H9 (cell line): ENCODE data around the gene CRYBA2. TPM values are rescaled to one million over a fixed set of nuclear protein-coding genes. Genes with fewer than 3 reads are reported as not detected.

ENCODE experiments used
- DNase-seq: peaks from one replicate; pipeline ENCODE4 v3.0.0-alpha.2; 2017
- H2AFZ ChIP-seq: one replicate; pipeline ENCODE4 v1.6.1; 2013; ENCODE audit warnings: mild to moderate bottlenecking, low read length, control low read depth, moderate library complexity
- H2AK5ac ChIP-seq: 2 replicates; pipeline ENCODE4 v1.6.1; 2013; ENCODE audit warnings: low read length, control low read depth, mixed read lengths; ENCODE audit not compliant: insufficient read length
- H2BK120ac ChIP-seq: one replicate; pipeline ENCODE4 v1.6.1; 2013; ENCODE audit warnings: low read depth, mild to moderate bottlenecking, low read length, control low read depth, inconsistent platforms; ENCODE audit not compliant: poor library complexity, severe bottlenecking
- H2BK12ac ChIP-seq: 2 replicates; pipeline ENCODE4 v1.6.1; 2013; ENCODE audit warnings: low read length, control low read depth, mixed read lengths, low read depth; ENCODE audit not compliant: insufficient read length
- H2BK15ac ChIP-seq: 2 replicates; pipeline ENCODE4 v1.6.1; 2013; ENCODE audit warnings: low read depth, low read length, control low read depth
- H2BK20ac ChIP-seq: one replicate; pipeline ENCODE4 v1.6.1; 2013; ENCODE audit warnings: low read depth, mild to moderate bottlenecking, low read length, control low read depth, inconsistent platforms; ENCODE audit not compliant: poor library complexity, severe bottlenecking
- H2BK5ac ChIP-seq: 2 replicates; pipeline ENCODE4 v1.6.1; 2013; ENCODE audit warnings: low read length, control low read depth, mixed read lengths; ENCODE audit not compliant: insufficient read length
- H3K14ac ChIP-seq: 2 replicates; pipeline ENCODE4 v1.6.1; 2013; ENCODE audit warnings: low read length, control low read depth; ENCODE audit not compliant: insufficient read depth
- H3K18ac ChIP-seq: 2 replicates; pipeline ENCODE4 v1.6.1; 2013; ENCODE audit warnings: low read depth, mild to moderate bottlenecking, mixed read lengths, low read length, control low read depth; ENCODE audit not compliant: insufficient read length
- H3K23ac ChIP-seq: 2 replicates; pipeline ENCODE4 v1.6.1; 2013; ENCODE audit warnings: low read length, control low read depth, mixed read lengths, low read depth; ENCODE audit not compliant: insufficient read length
- H3K23me2 ChIP-seq: 2 replicates; pipeline ENCODE4 v1.6.1; 2013; ENCODE audit warnings: low read depth, mild to moderate bottlenecking, mixed read lengths, low read length, control low read depth; ENCODE audit not compliant: insufficient read length, poor library complexity, severe bottlenecking
- H3K27ac ChIP-seq: 2 replicates; pipeline ENCODE4 v1.5.1; 2013; ENCODE audit warnings: low read length, control low read depth, mixed read lengths, low read depth; ENCODE audit not compliant: insufficient read length
- H3K27me3 ChIP-seq: 2 replicates; pipeline ENCODE4 v1.6.1; 2013; ENCODE audit warnings: low read length, control low read depth, inconsistent platforms; ENCODE audit not compliant: insufficient read depth
- H3K4ac ChIP-seq: 2 replicates; pipeline ENCODE4 v1.6.1; 2013; ENCODE audit warnings: low read depth, mild to moderate bottlenecking, control low read depth, inconsistent platforms, low read length, moderate library complexity
- H3K4me1 ChIP-seq: 2 replicates; pipeline ENCODE4 v1.6.1; 2013; ENCODE audit warnings: low read length, control low read depth, inconsistent platforms; ENCODE audit not compliant: insufficient read depth
- H3K4me2 ChIP-seq: 2 replicates; pipeline ENCODE4 v1.6.1; 2013; ENCODE audit warnings: low read length, control low read depth, mixed read lengths; ENCODE audit not compliant: insufficient read length, insufficient read depth
- H3K56ac ChIP-seq: 2 replicates; pipeline ENCODE4 v1.6.1; 2013; ENCODE audit warnings: low read depth, mild to moderate bottlenecking, mixed read lengths, low read length, control low read depth; ENCODE audit not compliant: insufficient read length
- H3K79me1 ChIP-seq: 2 replicates; pipeline ENCODE4 v1.6.1; 2013; ENCODE audit warnings: low read depth, mild to moderate bottlenecking, moderate library complexity, low read length, control low read depth, inconsistent platforms; ENCODE audit not compliant: insufficient read depth, poor library complexity, severe bottlenecking
- H3K79me2 ChIP-seq: 2 replicates; pipeline ENCODE4 v1.6.1; 2013; ENCODE audit warnings: low read length, control low read depth, inconsistent platforms; ENCODE audit not compliant: insufficient read depth
- H3K9ac ChIP-seq: 2 replicates; pipeline ENCODE4 v1.6.1; 2013; ENCODE audit warnings: low read length, control low read depth, mixed read lengths; ENCODE audit not compliant: insufficient read length; ENCODE audit errors: extremely low read depth
- H3K9me3 ChIP-seq: one replicate; pipeline ENCODE4 v1.6.1; 2013; ENCODE audit warnings: low read depth, low read length, inconsistent platforms; ENCODE audit not compliant: control insufficient read depth
- H3T11ph ChIP-seq: one replicate; pipeline ENCODE4 v1.6.1; 2013; ENCODE audit warnings: mild to moderate bottlenecking, low read length, control low read depth, inconsistent platforms
- H4K20me1 ChIP-seq: one replicate; pipeline ENCODE4 v1.6.1; 2013; ENCODE audit not compliant: control insufficient read depth, insufficient read length, insufficient read depth
- H4K5ac ChIP-seq: 2 replicates; pipeline ENCODE4 v1.6.1; 2013; ENCODE audit warnings: low read depth, mild to moderate bottlenecking, mixed read lengths, low read length, control low read depth; ENCODE audit not compliant: insufficient read length
- H4K8ac ChIP-seq: replicated peaks from 2 replicates; pipeline ENCODE4 v1.6.1; 2013; ENCODE audit warnings: low read length, control low read depth, mixed read lengths, low read depth; ENCODE audit not compliant: insufficient read length
- H4K91ac ChIP-seq: 2 replicates; pipeline ENCODE4 v1.6.1; 2013; ENCODE audit warnings: low read depth, mild to moderate bottlenecking, moderate library complexity, mixed read lengths, low read length, control low read depth; ENCODE audit not compliant: insufficient read length
- H3K27ac Mint-ChIP-seq, 3 experiments: 2 replicates in 2 of 3; 3 replicates in 1 of 3; pipeline ENCODE4 v1.8.0; 2020 to 2021; ENCODE audit warnings: mixed read lengths in 3 of 3, mild to moderate bottlenecking in 1 of 3, moderate library complexity in 1 of 3
- H3K27me3 Mint-ChIP-seq: 2 replicates; pipeline ENCODE4 v1.8.0; 2021; ENCODE audit warnings: low read depth, mild to moderate bottlenecking, moderate library complexity, mixed read lengths
- H3K36me3 Mint-ChIP-seq, 3 experiments: 2 replicates in 2 of 3; 3 replicates in 1 of 3; pipeline ENCODE4 v1.8.0; 2020 to 2021; ENCODE audit warnings: low read depth in 3 of 3, mixed read lengths in 3 of 3; ENCODE audit not compliant: insufficient read depth in 1 of 3
- H3K4me1 Mint-ChIP-seq, 2 experiments: 2 replicates each; pipeline ENCODE4 v1.8.0; 2020; ENCODE audit warnings: mixed read lengths in 2 of 2
- H3K4me3 Mint-ChIP-seq, 2 experiments: 2 replicates in 1 of 2; 3 replicates in 1 of 2; pipeline ENCODE4 v1.8.0; 2020 to 2021; ENCODE audit warnings: mild to moderate bottlenecking in 2 of 2, mixed read lengths in 2 of 2, moderate library complexity in 1 of 2
- H3K9me3 Mint-ChIP-seq, 2 experiments: 2 replicates in 1 of 2; 3 replicates in 1 of 2; pipeline ENCODE4 v1.8.0; 2020; ENCODE audit warnings: mild to moderate bottlenecking in 2 of 2, mixed read lengths in 2 of 2, moderate library complexity in 1 of 2
- CTCF ChIP-seq: fragments of 200-600 bp; sonication (generic); conservative IDR thresholded peaks from 3 replicates; pipeline ENCODE4 v1.8.0; 2021; ENCODE audit warnings: antibody characterized with exemption, mild to moderate bottlenecking
- WGBS: extraction: QIAGEN DNeasy Blood & Tissue Kit; methylation state at CpG from one replicate; pipeline ENCODE4 v1.1.7; 2013; ENCODE audit warnings: missing lambda C conversion rate, low lambda C conversion rate, mixed read lengths; ENCODE audit not compliant: insufficient read length; ENCODE audit errors: extremely low coverage; 5-methylcytosine and 5-hydroxymethylcytosine counted together
- total RNA-seq: library from RNA; stranded (reverse); gene quantifications from 2 replicates; pipeline ENCODE4 v1.2.1, GENCODE V29; 2021

Gene CRYBA2
- total RNA-seq, 1 experiment from 2014 or later: not detected

GRCh38 chr2:219003979-219004378 is 10.8 kb upstream of the CRYBA2 start:
- Mint-ChIP-seq H3K4me1 (peaks cover 22 to 26% of the 10 kb centered on the region in 2 experiments), H3K27me3 (peaks cover 97% of the 10 kb centered on the region), H3K36me3 (no peaks in the 10 kb centered on the region), H3K27ac (no peak overlapping the region), H3K9me3 (no peaks in the 10 kb centered on the region), H3K4me3 (no peak overlapping the region)
- Histone ChIP-seq H3K27ac (no peak overlapping the region), H3K79me2 (no peaks in the 10 kb centered on the region), H3K14ac (no peak overlapping the region), H4K91ac (no peak overlapping the region), H4K8ac (no peak overlapping the region), H3K23me2 (peaks cover 10% of the 10 kb centered on the region), H2BK120ac (no peak overlapping the region), H3K9me3 (no peaks in the 10 kb centered on the region), H3K4me1 (peaks cover 6% of the 10 kb centered on the region; the same call in 1 of the 2 replicates), H2AFZ (no peak overlapping the region), H3K27me3 (peaks cover 53% of the 10 kb centered on the region), H2BK5ac (no peak overlapping the region), H4K20me1 (no peaks in the 10 kb centered on the region), H3K18ac (no peak overlapping the region), H2BK12ac (no peak overlapping the region), H3K56ac (no peak overlapping the region), H3K4ac (no peak overlapping the region), H2BK15ac (no peak overlapping the region), H3K9ac (no peak overlapping the region), H3K4me2 (no peak overlapping the region), H2BK20ac (no peak overlapping the region), H4K5ac (no peak overlapping the region), H3K79me1 (no peaks in the 10 kb centered on the region), H3T11ph (no peak overlapping the region), H3K23ac (no peak overlapping the region), H2AK5ac (no peak overlapping the region)
- no peak for TF ChIP-seq CTCF
- DNase-seq: no peak
- WGBS: no CpG with 5 or more reads among the region's 3 CpGs
